OCI-LY7 (cell line): ENCODE results near the gene MACROD2. TPM values are rescaled to one million over a fixed set of nuclear protein-coding genes. Genes with fewer than 3 reads are reported as not detected.

Experiments used
- BruUV-seq: library from RNA; stranded (reverse); fragments of 400-500 nt; replicated peaks from 2 replicates; lab custom pipeline; 2021; lab: Mats Ljungman, UMichigan
- CTCF ChIA-PET: fragments of 300-600 bp; sonication (Branson Sonifier 250); formaldehyde crosslinking; loops from one replicate; lab custom pipeline; 2022; ENCODE audit warnings: antibody characterized with exemption; ENCODE audit not compliant: unreplicated experiment; lab: Charles Lee
- POLR2A ChIA-PET: fragments of 300-600 bp; sonication (Branson Sonifier 250); formaldehyde crosslinking; loops from one replicate; lab custom pipeline; 2022; ENCODE audit warnings: antibody characterized with exemption; lab: Charles Lee
- DNase-seq: peaks from one replicate; pipeline ENCODE4 v3.0.0-alpha.2; 2015; ENCODE audit warnings: low spot score
- H2AFZ ChIP-seq: fragments of 200-600 bp; sonication (generic), shearing (Covaris generic); 2 replicates; pipeline ENCODE4 v1.6.1; 2014; ENCODE audit warnings: mild to moderate bottlenecking, antibody characterized with exemption, low read length, moderate library complexity
- H3K27ac ChIP-seq: fragments of 200-600 bp; sonication (generic); 2 replicates; pipeline ENCODE4 v1.5.1; 2014; ENCODE audit warnings: mixed run types, low read depth, mild to moderate bottlenecking, moderate library complexity, low read length, inconsistent platforms; ENCODE audit not compliant: poor library complexity, severe bottlenecking
- H3K36me3 ChIP-seq: fragments of 200-600 bp; sonication (generic); 2 replicates; pipeline ENCODE4 v1.6.1; 2014; ENCODE audit warnings: mild to moderate bottlenecking, antibody characterized with exemption, low read length, moderate library complexity, mixed read lengths; ENCODE audit not compliant: insufficient read depth
- H3K4me1 ChIP-seq: fragments of 200-600 bp; sonication (generic); 2 replicates; pipeline ENCODE4 v1.5.1; 2014; ENCODE audit warnings: mild to moderate bottlenecking, low read length; ENCODE audit not compliant: insufficient read depth, poor library complexity, severe bottlenecking
- H3K4me2 ChIP-seq: fragments of 200-600 bp; sonication (generic); 2 replicates; pipeline ENCODE4 v1.6.1; 2014; ENCODE audit warnings: mild to moderate bottlenecking, low read length
- H3K4me3 ChIP-seq: fragments of 200-600 bp; sonication (generic); 2 replicates; pipeline ENCODE4 v1.5.1; 2014; ENCODE audit warnings: mild to moderate bottlenecking, low read depth, low read length; ENCODE audit not compliant: poor library complexity, severe bottlenecking
- H3K79me2 ChIP-seq: fragments of 200-600 bp; sonication (generic); 2 replicates; pipeline ENCODE4 v1.6.1; 2016; ENCODE audit warnings: low read depth, mild to moderate bottlenecking, low read length, moderate library complexity, mixed read lengths; ENCODE audit not compliant: insufficient read depth
- H3K9me2 ChIP-seq: fragments of 200-600 bp; sonication (generic); 2 replicates; pipeline ENCODE4 v1.6.1; 2016; ENCODE audit warnings: mild to moderate bottlenecking, low read length, mixed read lengths; ENCODE audit not compliant: insufficient read depth
- H3K9me3 ChIP-seq: fragments of 200-600 bp; sonication (generic); 2 replicates; pipeline ENCODE4 v1.6.1; 2014; ENCODE audit warnings: mild to moderate bottlenecking, mixed run types, low read length, mixed read lengths
- H4K20me1 ChIP-seq: fragments of 200-600 bp; sonication (generic); 2 replicates; pipeline ENCODE4 v1.6.1; 2014; ENCODE audit warnings: mild to moderate bottlenecking, antibody characterized with exemption, low read length, moderate library complexity, mixed read lengths; ENCODE audit not compliant: insufficient read depth
- CTCF ChIP-seq: fragments of 200-600 bp; sonication (generic); conservative IDR thresholded peaks from 2 replicates; pipeline ENCODE4 v1.5.1; 2014; ENCODE audit warnings: mild to moderate bottlenecking, antibody characterized with exemption, low read length, moderate library complexity, mixed read lengths
- EZH2phosphoT487 ChIP-seq: fragments of 200-600 bp; sonication (generic); IDR thresholded peaks from 2 replicates; pipeline ENCODE4 v1.6.1; 2018; ENCODE audit warnings: low read depth, borderline replicate concordance, mild to moderate bottlenecking, mixed run types, antibody characterized with exemption, low read length, moderate library complexity, mixed read lengths
- intact Hi-C: fragments of 100-400 bp; cut with micrococcal nuclease; formaldehyde crosslinking; loops from one replicate; pipeline ENCODE4 v1.10.0; 2022; ENCODE audit not compliant: unreplicated experiment
- total RNA-seq, 2 experiments: library from RNA; depleted of rRNA in 1 of 2; stranded (reverse); fragments of >200 nt in 1 of 2; shearing (Covaris generic) in 1 of 2; gene quantifications; 2 replicates each; pipeline ENCODE4 v1.2.3, GENCODE V29; 2014 to 2022

Gene MACROD2
- total RNA-seq, 2 experiments from 2014 or later = 0.09 to 4.5 TPM

GRCh38 chr20:14845199-14846160 lies 850.2 kb downstream of the MACROD2 start:
- Histone ChIP-seq H3K4me3 (no peak overlapping the region), H3K27ac (no peak overlapping the region), H3K9me3 (no peaks in the 10 kb centered on the region), H3K36me3 (no peaks in the 10 kb centered on the region), H3K79me2 (no peaks in the 10 kb centered on the region), H3K4me2 (no peak overlapping the region), H3K4me1 (no peaks in the 10 kb centered on the region), H3K9me2 (no peaks in the 10 kb centered on the region), H4K20me1 (no peaks in the 10 kb centered on the region), H2AFZ (no peak overlapping the region)
- intact Hi-C loops = no loop called here
- DNase-seq = no peak
- TF ChIP-seq EZH2phosphoT487 (no peak), CTCF (no peak)
- POLR2A ChIA-PET = no interaction called here
- CTCF ChIA-PET = no interaction called here
- BruUV-seq = no TSS peak

- no peaks in the 10 kb centered on the region for H3K4me1 ChIP-seq
- H3K4me2 ChIP-seq = no peak overlapping the region
- no peaks in the 10 kb centered on the region for H3K79me2 ChIP-seq
- BruUV-seq = no TSS peak
- no peak overlapping the region for H3K4me3 ChIP-seq
- ChIA-PET CTCF (no interaction called here), POLR2A (no interaction called here)
- H3K36me3 ChIP-seq = no peaks in the 10 kb centered on the region
- no peak overlapping the region for H3K27ac ChIP-seq
- H2AFZ ChIP-seq = no peak overlapping the region
- no peaks in the 10 kb centered on the region for H4K20me1 ChIP-seq
- no peaks in the 10 kb centered on the region for H3K9me3 ChIP-seq
- TF ChIP-seq CTCF = no peak
- no peak for TF ChIP-seq EZH2phosphoT487
- intact Hi-C loops = no loop called here
- DNase-seq = no peak
- H3K9me2 ChIP-seq = no peaks in the 10 kb centered on the region
Measured at GRCh38 chr20:14848806-14849205, 853.5 kb downstream of the MACROD2 start.

- POLR2A ChIA-PET = interaction anchor here (0.6 to 0.7 kb wide), 4 partner anchors 14 to 118 kb away, joined by 3 read pairs; no protein-coding TSS in a partner anchor
Measured at GRCh38 chr20:14853079-14853478, 857.8 kb downstream of the MACROD2 start.

More at GRCh38 chr20:14853079-14853478, 857.8 kb downstream of the MACROD2 start:
- no peak overlapping the region for H3K4me3 ChIP-seq
- no peak overlapping the region for H3K4me2 ChIP-seq
- H3K27ac ChIP-seq = no peak overlapping the region
- no peaks in the 10 kb centered on the region for H3K4me1 ChIP-seq
- no TSS peak for BruUV-seq
- TF ChIP-seq EZH2phosphoT487 = no peak
- TF ChIP-seq CTCF = no peak
- H3K9me2 ChIP-seq = no peaks in the 10 kb centered on the region
- CTCF ChIA-PET = no interaction called here
- no peak for DNase-seq
- H3K36me3 ChIP-seq = no peaks in the 10 kb centered on the region
- intact Hi-C loops = no loop called here
- H4K20me1 ChIP-seq = no peaks in the 10 kb centered on the region
- no peaks in the 10 kb centered on the region for H3K79me2 ChIP-seq
- H3K9me3 ChIP-seq = no peaks in the 10 kb centered on the region
- no peak overlapping the region for H2AFZ ChIP-seq
